Transverse colon (tissue), 4 donors: ENCODE data around the gene TFPI2.

ENCODE experiments used
- CTCF ChIP-seq, 5 experiments: fragments of 200-600 bp in 3 of 5; fragments of 450-650 bp in 2 of 5; sonication (generic) in 3 of 5; IDR thresholded peaks; 1 replicate in 2 of 5; 2 replicates in 3 of 5; pipeline ENCODE4 v1.5.1; 2016 to 2017; ENCODE audit warnings: antibody characterized with exemption in 5 of 5, inconsistent platforms in 3 of 5, mild to moderate bottlenecking in 2 of 5, moderate library complexity in 1 of 5
- EP300 ChIP-seq: sonication (generic); formaldehyde crosslinking; IDR thresholded peaks from one replicate; pipeline ENCODE4 v1.6.1; 2017; ENCODE audit warnings: antibody characterized with exemption, low read depth
- POLR2A ChIP-seq: fragments of 450-650 bp; IDR thresholded peaks from one replicate; pipeline ENCODE4 v1.6.1; 2016; ENCODE audit warnings: antibody characterized with exemption, mild to moderate bottlenecking, moderate library complexity
- POLR2AphosphoS5 ChIP-seq, 3 donors: sonication (generic); formaldehyde crosslinking; IDR thresholded peaks; one replicate each; pipeline ENCODE4 v1.6.1; 2016; ENCODE audit warnings: antibody characterized with exemption in 3 of 3

DNA sequence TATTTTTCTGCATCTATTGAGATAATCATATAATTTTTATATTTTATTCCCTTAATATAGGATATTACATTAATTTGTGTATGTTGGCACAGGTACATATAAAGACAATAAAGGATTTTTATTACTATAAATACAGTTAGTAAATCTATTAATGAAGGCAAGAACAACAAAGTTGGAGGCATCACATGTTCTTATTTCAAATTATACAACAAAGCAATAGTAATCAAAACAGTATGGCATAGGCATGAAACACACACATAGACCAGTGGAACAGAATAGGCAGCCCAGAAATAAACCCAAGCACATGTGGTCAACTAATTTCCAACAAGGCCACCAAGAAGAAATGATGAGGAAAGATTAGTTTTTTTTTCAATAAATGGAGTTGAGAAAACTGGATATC, 11.2 kb downstream of the TFPI2 start:
- TF ChIP-seq CTCF (IDR thresholded peaks at IDR 0.05) = no peak
- TF ChIP-seq POLR2A = no peak
- TF ChIP-seq POLR2AphosphoS5 (IDR thresholded peaks at IDR 0.05) = no peak
- TF ChIP-seq EP300 = no peak
